K562 (cell line): ENCODE results near the gene RIPPLY3. TPM values are rescaled to one million over a fixed set of nuclear protein-coding genes. Genes with fewer than 3 reads are reported as not detected.

Source experiments
- ARID2 ChIP-seq: fragments of 450-650 bp; IDR thresholded peaks from 2 replicates; pipeline ENCODE4 v1.6.1; 2017; ENCODE audit warnings: antibody characterized with exemption, mild to moderate bottlenecking
- ATF2 ChIP-seq: sonication (generic); formaldehyde crosslinking; IDR thresholded peaks from 2 replicates; pipeline ENCODE4 v1.8.1; 2022; ENCODE audit warnings: missing genetic modification reagents
- BCOR ChIP-seq: fragments of 450-650 bp; IDR thresholded peaks from 2 replicates; pipeline ENCODE4 v1.6.1; 2016
- CEBPB ChIP-seq: fragments of 450-650 bp; IDR thresholded peaks from 2 replicates; pipeline ENCODE4 v1.6.1; 2016; ENCODE audit warnings: missing genetic modification characterization, missing compliant biosample characterization
- CHAMP1 ChIP-seq: fragments of 450-650 bp; IDR thresholded peaks from 2 replicates; pipeline ENCODE4 v1.6.1; 2016; ENCODE audit warnings: mild to moderate bottlenecking
- EP300 ChIP-seq: IDR thresholded peaks from 2 replicates; pipeline ENCODE4 v1.6.1; 2012; ENCODE audit warnings: low read length, improper control_type of control experiment
- ESRRA ChIP-seq: fragments of 450-650 bp; IDR thresholded peaks from 2 replicates; pipeline ENCODE4 v1.6.1; 2014; ENCODE audit warnings: low read depth, mild to moderate bottlenecking, moderate library complexity, borderline replicate concordance
- FOXM1 ChIP-seq, 2 experiments: fragments of 450-650 bp in 1 of 2; sonication (generic) in 1 of 2; formaldehyde crosslinking in 1 of 2; IDR thresholded peaks; 2 replicates each; pipeline versions ENCODE4 v1.6.1 to v1.9.0; 2017 to 2022; ENCODE audit warnings: low read depth in 2 of 2, mild to moderate bottlenecking in 2 of 2, missing genetic modification reagents in 1 of 2, moderate library complexity in 1 of 2
- GABPA ChIP-seq: fragments of 200-800 bp; sonication (Bioruptor generic); conservative IDR thresholded peaks from 2 replicates; pipeline ENCODE4 v1.6.1; 2016; ENCODE audit warnings: low read depth, missing genetic modification characterization, missing compliant biosample characterization
- HDAC3 ChIP-seq: fragments of 450-650 bp; IDR thresholded peaks from 2 replicates; pipeline ENCODE4 v1.6.1; 2018; ENCODE audit warnings: borderline replicate concordance, mild to moderate bottlenecking, moderate library complexity; ENCODE audit not compliant: partially characterized antibody
- LEF1 ChIP-seq: fragments of 450-650 bp; IDR thresholded peaks from 2 replicates; pipeline ENCODE4 v1.6.1; 2016; ENCODE audit warnings: mild to moderate bottlenecking
- PTBP1 ChIP-seq: fragments of 200-400 bp; formaldehyde crosslinking; IDR thresholded peaks from 2 replicates; pipeline ENCODE4 v1.6.1; 2017; ENCODE audit warnings: low read depth, low read length
- RB1 ChIP-seq: fragments of 450-650 bp; IDR thresholded peaks from 2 replicates; pipeline ENCODE4 v1.6.1; 2017; ENCODE audit warnings: low read depth, mild to moderate bottlenecking
- SRSF1 ChIP-seq: fragments of 200-400 bp; formaldehyde crosslinking; IDR thresholded peaks from 2 replicates; pipeline ENCODE4 v1.6.1; 2017; ENCODE audit warnings: mild to moderate bottlenecking, low read depth, low read length, moderate library complexity
- ZNF609 ChIP-seq: sonication (generic); formaldehyde crosslinking; IDR thresholded peaks from 2 replicates; pipeline ENCODE4 v1.8.1; 2023; ENCODE audit warnings: missing genetic modification reagents, mild to moderate bottlenecking, borderline replicate concordance
- polyA plus RNA-seq, 8 experiments: library from polyadenylated mRNA; depleted of rRNA in 4 of 8; stranded (reverse) in 5 of 8; unstranded in 3 of 8; fragments of >200 nt; fragmentation: Nextera tagmentation in 2 of 8; fragmentation: Illumina TruSeq in 1 of 8; extraction: Ambion mirVana in 2 of 8; extraction: Trizol in 1 of 8; gene quantifications; 2 replicates each; pipeline versions ENCODE4 v1.2.1 to v1.2.3, GENCODE V29; 2011 to 2014; ENCODE audit warnings: inconsistent platforms in 1 of 8, missing spikeins in 1 of 8
- total RNA-seq, 7 experiments: library from RNA; depleted of rRNA in 6 of 7; stranded (reverse); fragments of >200 nt in 6 of 7; fragmentation: Illumina TruSeq in 2 of 7; extraction: Trizol in 2 of 7; gene quantifications; 2 replicates each; pipeline versions ENCODE4 v1.2.1 to v1.2.3, GENCODE V29; 2011 to 2021; ENCODE audit warnings: low replicate concordance in 1 of 7
- TF ChIP-seq, protein P1 (sequence below), 2 experiments: IDR thresholded peaks in 1 of 2; conservative IDR thresholded peaks in 1 of 2; 2 replicates each; pipeline ENCODE4 v1.6.1; 2016; ENCODE audit warnings: low read depth in 2 of 2, mild to moderate bottlenecking in 1 of 2, missing compliant biosample characterization in 1 of 2, missing genetic modification characterization in 1 of 2, moderate library complexity in 1 of 2

The RIPPLY3 gene
- total and polyA plus RNA-seq, 9 of the 15 experiments (the other 6 are each of a cell fraction or from before 2014, with no cell fraction given), result not detected

GRCh38 chr21:37009740-37010341 is 3.3 kb downstream of the RIPPLY3 start (continued):
- TF ChIP-seq ATF2 (CRISPR knock-in tag), result no peak
- no peak for TF ChIP-seq SRSF1
- 0 out of 2 replicates have a peak, but pooled peaks have one; percentile 27 for TF ChIP-seq CEBPB
- TF ChIP-seq LEF1, result no peak
- no peak for TF ChIP-seq GABPA (tag)
- 0 out of 2 replicates have a peak, but pooled peaks have one; percentile 28 for TF ChIP-seq ESRRA
- no peak for TF ChIP-seq ZNF609 (CRISPR knock-in tag)
- TF ChIP-seq, protein P1, sequence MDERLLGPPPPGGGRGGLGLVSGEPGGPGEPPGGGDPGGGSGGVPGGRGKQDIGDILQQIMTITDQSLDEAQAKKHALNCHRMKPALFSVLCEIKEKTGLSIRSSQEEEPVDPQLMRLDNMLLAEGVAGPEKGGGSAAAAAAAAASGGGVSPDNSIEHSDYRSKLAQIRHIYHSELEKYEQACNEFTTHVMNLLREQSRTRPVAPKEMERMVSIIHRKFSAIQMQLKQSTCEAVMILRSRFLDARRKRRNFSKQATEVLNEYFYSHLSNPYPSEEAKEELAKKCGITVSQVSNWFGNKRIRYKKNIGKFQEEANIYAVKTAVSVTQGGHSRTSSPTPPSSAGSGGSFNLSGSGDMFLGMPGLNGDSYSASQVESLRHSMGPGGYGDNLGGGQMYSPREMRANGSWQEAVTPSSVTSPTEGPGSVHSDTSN (CRISPR knock-in tag; IDR thresholded peaks at IDR 0.05; ENCODE audit: low read depth), result no peak
- TF ChIP-seq, protein P1 (tag; conservative IDR thresholded peaks at IDR 0.05; ENCODE audit: low read depth), result no peak
- TF ChIP-seq BCOR, result no peak
- TF ChIP-seq ARID2, result peak; percentile 75; the same call in 1 of the 2 replicates
- TF ChIP-seq RB1, result peak; percentile 71; the same call in 1 of the 2 replicates
- 0 out of 2 replicates have a peak, but pooled peaks have one; percentile 15 for TF ChIP-seq EP300
- TF ChIP-seq FOXM1 (IDR thresholded peaks at IDR 0.05; ENCODE audit: low read depth), result no peak
- TF ChIP-seq FOXM1 (CRISPR knock-in tag; IDR thresholded peaks at IDR 0.05; ENCODE audit: low read depth), result no peak
- TF ChIP-seq CHAMP1, result no peak
- TF ChIP-seq PTBP1, result no peak
- TF ChIP-seq HDAC3, result no peak
